ENCODE results near the gene MPO.

GRCh38 chr17:58325289-58325726, 44.6 kb upstream of the MPO start:
- TF ChIP-seq CTCF (IDR thresholded peaks at IDR 0.05) (no peak), RFX5 (IDR thresholded peaks at IDR 0.05) (no peak), FOSL2 (IDR thresholded peaks at IDR 0.05) (no peak), FOSL2 (CRISPR knock-in tag; IDR thresholded peaks at IDR 0.05) (no peak), JUN (IDR thresholded peaks at IDR 0.05) (no peak), HOXB13 (CRISPR knock-in tag; IDR thresholded peaks at IDR 0.05; ENCODE audit: low read depth) (no peak), HDAC2 (IDR thresholded peaks at IDR 0.05) (no peak), ZNF302 (CRISPR knock-in tag; IDR thresholded peaks at IDR 0.05) (no peak)

Data from A549 (cell line).